ENCODE measurements around the gene RAB6B. TPM values are rescaled to one million over a fixed set of nuclear protein-coding genes. Genes with fewer than 3 reads are reported as not detected.

RAB6B gene
- total RNA-seq, 1 experiment from 2014 or later = 14.1 TPM

DNA sequence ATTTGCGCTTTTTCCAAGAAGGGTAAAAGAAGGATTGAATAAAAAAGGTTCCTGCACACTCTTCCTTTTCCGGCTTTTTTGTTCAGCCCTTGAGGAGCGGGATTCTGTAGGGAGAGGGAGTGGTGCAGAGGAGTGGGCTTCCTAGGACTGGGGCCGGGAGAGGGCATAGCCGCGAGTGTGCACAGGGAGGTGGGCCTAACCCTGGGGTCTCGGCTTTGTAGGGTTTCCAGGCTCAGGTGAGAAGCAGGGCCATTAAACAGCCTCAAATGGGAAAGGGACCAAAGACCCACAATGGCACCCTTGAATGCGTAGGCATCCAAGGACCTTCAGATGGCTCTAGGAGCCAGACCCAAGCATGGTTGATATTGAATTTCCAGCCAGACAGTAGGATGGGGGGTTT lies 35.4 kb upstream of the RAB6B start:
- RAD21 ChIA-PET (ENCODE audit: low non-redundant PET in 1 of 2, low total read pairs in 2 of 2, uncharacterized antibody in 2 of 2, unreplicated experiment in 2 of 2) = no interaction called here
- DNase-seq (ENCODE audit: low read depth, low spot score) (no peak), ATAC-seq (no peak)
- no peak overlapping the region for H3K9ac ChIP-seq (ENCODE audit: low read length)
- peaks cover 0 to 9% of the 10 kb centered on the region in 2 experiments; a peak in 2 of 4 replicates for H3K4me1 ChIP-seq (ENCODE audit: control insufficient read depth in 1 of 2, insufficient read depth in 2 of 2, low read length in 2 of 2)
- CTCF ChIA-PET = interaction anchor here (1.3 to 2.7 kb wide), 2 partner anchors 281 to 374 kb away, joined by 3 to 26 read pairs; no protein-coding TSS in a partner anchor
- POLR2A ChIA-PET = no interaction called here
- H3K9me2 ChIP-seq (ENCODE audit: insufficient read depth) = no peaks in the 10 kb centered on the region
- H3K4me3 ChIP-seq (replicated peaks in 1 of 2; ENCODE audit: low read depth in 1 of 2, low read length in 2 of 2) = no peak overlapping the region
- no peak overlapping the region for H2AFZ ChIP-seq (ENCODE audit: low read depth, low read length, poor library complexity, severe bottlenecking)
- H3K4me2 ChIP-seq (ENCODE audit: low read length) = no peak overlapping the region
- intact Hi-C loops (cut with micrococcal nuclease) = loop anchor here (2.0 to 5.0 kb wide), 3 partner anchors 268 to 541 kb away; no protein-coding TSS in a partner anchor
- no peaks in the 10 kb centered on the region for H3K36me3 ChIP-seq (ENCODE audit: control insufficient read depth in 1 of 2, insufficient read depth in 2 of 2, low read length in 2 of 2)
- H4K20me1 ChIP-seq (ENCODE audit: insufficient read depth) = no peaks in the 10 kb centered on the region
- no TSS peak for BruUV-seq (replicated peaks)
- TF ChIP-seq, protein P1, sequence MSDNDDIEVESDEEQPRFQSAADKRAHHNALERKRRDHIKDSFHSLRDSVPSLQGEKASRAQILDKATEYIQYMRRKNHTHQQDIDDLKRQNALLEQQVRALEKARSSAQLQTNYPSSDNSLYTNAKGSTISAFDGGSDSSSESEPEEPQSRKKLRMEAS (IDR thresholded peaks at IDR 0.05) = no peak
- TF ChIP-seq TCF7L2 (IDR thresholded peaks at IDR 0.05; ENCODE audit: borderline replicate concordance, extremely low read depth, insufficient read depth, insufficient read length) (no peak), EZH2 (IDR thresholded peaks at IDR 0.05) (no peak), YY1 (IDR thresholded peaks at IDR 0.05; ENCODE audit: extremely low read depth, insufficient replicate concordance, low read depth, low read length) (no peak), SIN3A (IDR thresholded peaks at IDR 0.05; ENCODE audit: low read depth) (no peak), CBX3 (IDR thresholded peaks at IDR 0.05; ENCODE audit: low read depth) (no peak), POLR2A (IDR thresholded peaks at IDR 0.05; ENCODE audit: borderline replicate concordance, extremely low read depth, insufficient read depth, insufficient read length) (no peak), EZH2phosphoT487 (IDR thresholded peaks at IDR 0.05; ENCODE audit: borderline replicate concordance) (no peak), SP1 (IDR thresholded peaks at IDR 0.05; ENCODE audit: low read depth) (no peak), FOSL1 (IDR thresholded peaks at IDR 0.05; ENCODE audit: low read depth) (no peak), JUND (IDR thresholded peaks at IDR 0.05) (no peak), ZFX (IDR thresholded peaks at IDR 0.05) (no peak), ZNF274 (IDR thresholded peaks at IDR 0.05; ENCODE audit: low read depth, low read length) (no peak), EGR1 (IDR thresholded peaks at IDR 0.05; ENCODE audit: low read depth) (no peak)
- TF ChIP-seq, protein P2, sequence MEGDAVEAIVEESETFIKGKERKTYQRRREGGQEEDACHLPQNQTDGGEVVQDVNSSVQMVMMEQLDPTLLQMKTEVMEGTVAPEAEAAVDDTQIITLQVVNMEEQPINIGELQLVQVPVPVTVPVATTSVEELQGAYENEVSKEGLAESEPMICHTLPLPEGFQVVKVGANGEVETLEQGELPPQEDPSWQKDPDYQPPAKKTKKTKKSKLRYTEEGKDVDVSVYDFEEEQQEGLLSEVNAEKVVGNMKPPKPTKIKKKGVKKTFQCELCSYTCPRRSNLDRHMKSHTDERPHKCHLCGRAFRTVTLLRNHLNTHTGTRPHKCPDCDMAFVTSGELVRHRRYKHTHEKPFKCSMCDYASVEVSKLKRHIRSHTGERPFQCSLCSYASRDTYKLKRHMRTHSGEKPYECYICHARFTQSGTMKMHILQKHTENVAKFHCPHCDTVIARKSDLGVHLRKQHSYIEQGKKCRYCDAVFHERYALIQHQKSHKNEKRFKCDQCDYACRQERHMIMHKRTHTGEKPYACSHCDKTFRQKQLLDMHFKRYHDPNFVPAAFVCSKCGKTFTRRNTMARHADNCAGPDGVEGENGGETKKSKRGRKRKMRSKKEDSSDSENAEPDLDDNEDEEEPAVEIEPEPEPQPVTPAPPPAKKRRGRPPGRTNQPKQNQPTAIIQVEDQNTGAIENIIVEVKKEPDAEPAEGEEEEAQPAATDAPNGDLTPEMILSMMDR (IDR thresholded peaks at IDR 0.05 in 2 of 3, conservative IDR thresholded peaks at IDR 0.05 in 1 of 3; ENCODE audit: borderline replicate concordance in 1 of 3, insufficient read depth in 1 of 3, low read depth in 2 of 3, low read length in 2 of 3) = no peak
- TF ChIP-seq, protein P3, sequence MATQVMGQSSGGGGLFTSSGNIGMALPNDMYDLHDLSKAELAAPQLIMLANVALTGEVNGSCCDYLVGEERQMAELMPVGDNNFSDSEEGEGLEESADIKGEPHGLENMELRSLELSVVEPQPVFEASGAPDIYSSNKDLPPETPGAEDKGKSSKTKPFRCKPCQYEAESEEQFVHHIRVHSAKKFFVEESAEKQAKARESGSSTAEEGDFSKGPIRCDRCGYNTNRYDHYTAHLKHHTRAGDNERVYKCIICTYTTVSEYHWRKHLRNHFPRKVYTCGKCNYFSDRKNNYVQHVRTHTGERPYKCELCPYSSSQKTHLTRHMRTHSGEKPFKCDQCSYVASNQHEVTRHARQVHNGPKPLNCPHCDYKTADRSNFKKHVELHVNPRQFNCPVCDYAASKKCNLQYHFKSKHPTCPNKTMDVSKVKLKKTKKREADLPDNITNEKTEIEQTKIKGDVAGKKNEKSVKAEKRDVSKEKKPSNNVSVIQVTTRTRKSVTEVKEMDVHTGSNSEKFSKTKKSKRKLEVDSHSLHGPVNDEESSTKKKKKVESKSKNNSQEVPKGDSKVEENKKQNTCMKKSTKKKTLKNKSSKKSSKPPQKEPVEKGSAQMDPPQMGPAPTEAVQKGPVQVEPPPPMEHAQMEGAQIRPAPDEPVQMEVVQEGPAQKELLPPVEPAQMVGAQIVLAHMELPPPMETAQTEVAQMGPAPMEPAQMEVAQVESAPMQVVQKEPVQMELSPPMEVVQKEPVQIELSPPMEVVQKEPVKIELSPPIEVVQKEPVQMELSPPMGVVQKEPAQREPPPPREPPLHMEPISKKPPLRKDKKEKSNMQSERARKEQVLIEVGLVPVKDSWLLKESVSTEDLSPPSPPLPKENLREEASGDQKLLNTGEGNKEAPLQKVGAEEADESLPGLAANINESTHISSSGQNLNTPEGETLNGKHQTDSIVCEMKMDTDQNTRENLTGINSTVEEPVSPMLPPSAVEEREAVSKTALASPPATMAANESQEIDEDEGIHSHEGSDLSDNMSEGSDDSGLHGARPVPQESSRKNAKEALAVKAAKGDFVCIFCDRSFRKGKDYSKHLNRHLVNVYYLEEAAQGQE (IDR thresholded peaks at IDR 0.05; ENCODE audit: low read depth) = no peak
- no peaks in the 10 kb centered on the region for H3K79me2 ChIP-seq (ENCODE audit: insufficient read depth, low read length)
- H3K27me3 ChIP-seq (ENCODE audit: insufficient read depth, low read length) = no peaks in the 10 kb centered on the region; the same call in 1 of the 2 replicates
- H3K27ac ChIP-seq (ENCODE audit: low read depth, low read length) = no peak overlapping the region
- H3K9me3 ChIP-seq (ENCODE audit: control insufficient read depth in 1 of 2, insufficient read depth in 1 of 2, low read depth in 1 of 2, low read length in 2 of 2) = no peaks in the 10 kb centered on the region

All from HCT116 (cell line).